BE2C (cell line): ENCODE measurements around the gene ZIM2.

Experiments used
- DNase-seq: peaks from one replicate; pipeline ENCODE4 v3.0.0-alpha.2; 2020
- H3K27me3 ChIP-seq: fragments of 250-450 bp; sonication (Bioruptor Pico); 2 replicates; pipeline ENCODE4 v1.5.1; 2020; ENCODE audit warnings: mild to moderate bottlenecking
- H3K36me3 ChIP-seq: fragments of 250-450 bp; sonication (Bioruptor Pico); 2 replicates; pipeline ENCODE4 v1.5.1; 2020; ENCODE audit warnings: mild to moderate bottlenecking
- H3K4me1 ChIP-seq: fragments of 250-450 bp; sonication (Bioruptor Pico); 2 replicates; pipeline ENCODE4 v1.5.1; 2020
- H3K4me3 ChIP-seq: 2 replicates; pipeline ENCODE4 v1.5.1; 2011; ENCODE audit warnings: low read depth, low read length
- H3K9me3 ChIP-seq: fragments of 250-450 bp; sonication (Bioruptor Pico); 2 replicates; pipeline ENCODE4 v1.5.1; 2020
- CTCF ChIP-seq: IDR thresholded peaks from 2 replicates; pipeline ENCODE4 v1.5.1; 2012; ENCODE audit warnings: mild to moderate bottlenecking, low read depth, low read length

The ZIM2 gene

DNA sequence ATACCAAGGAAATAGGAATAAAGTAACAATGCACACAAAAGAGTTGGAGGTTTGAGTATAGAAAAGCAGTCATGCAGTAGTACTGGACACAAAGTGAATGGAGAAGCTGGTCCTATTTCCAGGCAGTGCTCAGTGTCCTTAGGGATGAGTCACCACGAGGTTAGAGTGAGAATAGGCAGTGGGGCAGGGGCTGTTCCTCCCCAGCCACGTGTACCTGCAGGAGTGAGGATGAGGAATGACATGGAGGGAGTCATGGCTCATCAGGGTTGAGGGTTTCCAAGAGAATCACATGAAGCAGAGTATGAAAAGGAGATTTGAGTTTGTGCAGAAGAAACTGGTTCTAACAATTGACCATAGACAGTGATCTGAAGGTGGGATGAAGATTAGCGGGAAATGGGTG lies 94.2 kb downstream of the ZIM2 start:
- Histone ChIP-seq H3K4me3 (no peak overlapping the region), H3K4me1 (no peaks in the 10 kb centered on the region), H3K9me3 (no peaks in the 10 kb centered on the region), H3K27me3 (no peaks in the 10 kb centered on the region), H3K36me3 (no peaks in the 10 kb centered on the region)
- TF ChIP-seq CTCF, result no peak
- DNase-seq, result no peak

DNA sequence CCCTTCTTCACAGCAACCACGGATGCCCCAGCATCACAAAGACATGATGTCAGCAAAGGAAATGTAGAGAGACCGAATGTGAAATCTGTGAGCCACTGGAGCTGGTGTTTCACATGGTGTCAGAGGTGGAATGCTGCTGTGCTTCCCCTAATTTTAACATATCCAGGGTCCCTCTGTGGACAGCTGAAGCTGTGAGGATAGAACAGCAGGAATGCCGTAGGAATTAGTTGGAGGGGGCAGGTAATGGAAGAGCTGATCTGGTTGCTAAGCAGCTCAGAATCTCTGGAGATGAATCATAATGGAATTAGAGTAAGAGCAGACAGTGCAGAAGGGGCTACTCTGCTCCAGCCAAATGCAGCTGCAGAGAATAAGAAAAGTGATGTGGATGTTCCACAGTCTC lies 100.0 kb downstream of the ZIM2 start:
- no peak overlapping the region for H3K4me3 ChIP-seq
- TF ChIP-seq CTCF, result no peak
- no peaks in the 10 kb centered on the region for H3K4me1 ChIP-seq
- DNase-seq, result no peak
- H3K9me3 ChIP-seq, result no peaks in the 10 kb centered on the region
- H3K36me3 ChIP-seq, result no peaks in the 10 kb centered on the region
- H3K27me3 ChIP-seq, result no peaks in the 10 kb centered on the region

DNA sequence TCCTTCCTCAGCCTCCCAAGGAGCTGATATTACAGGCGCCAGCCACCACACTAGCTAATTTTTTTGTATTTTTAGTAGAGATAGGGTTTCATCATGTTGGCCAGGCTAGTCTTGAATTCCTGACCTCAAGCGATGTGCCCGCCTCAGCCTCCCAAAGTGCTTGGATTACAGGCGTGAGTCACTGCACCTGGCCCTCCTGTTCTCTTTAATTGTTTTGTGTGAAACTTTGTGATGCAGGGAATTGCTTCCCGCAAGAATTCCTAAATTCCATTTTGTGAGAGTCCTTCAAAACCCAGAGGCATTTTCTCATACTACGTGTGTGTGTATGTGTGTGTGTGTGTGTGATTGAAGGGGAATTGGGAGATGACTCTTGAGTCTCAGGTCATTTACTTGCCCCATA lies 104.0 kb downstream of the ZIM2 start:
- no peaks in the 10 kb centered on the region for H3K9me3 ChIP-seq
- H3K36me3 ChIP-seq, result no peaks in the 10 kb centered on the region
- H3K27me3 ChIP-seq, result no peaks in the 10 kb centered on the region
- DNase-seq, result no peak
- no peak overlapping the region for H3K4me3 ChIP-seq
- no peaks in the 10 kb centered on the region for H3K4me1 ChIP-seq
- TF ChIP-seq CTCF, result no peak

DNA sequence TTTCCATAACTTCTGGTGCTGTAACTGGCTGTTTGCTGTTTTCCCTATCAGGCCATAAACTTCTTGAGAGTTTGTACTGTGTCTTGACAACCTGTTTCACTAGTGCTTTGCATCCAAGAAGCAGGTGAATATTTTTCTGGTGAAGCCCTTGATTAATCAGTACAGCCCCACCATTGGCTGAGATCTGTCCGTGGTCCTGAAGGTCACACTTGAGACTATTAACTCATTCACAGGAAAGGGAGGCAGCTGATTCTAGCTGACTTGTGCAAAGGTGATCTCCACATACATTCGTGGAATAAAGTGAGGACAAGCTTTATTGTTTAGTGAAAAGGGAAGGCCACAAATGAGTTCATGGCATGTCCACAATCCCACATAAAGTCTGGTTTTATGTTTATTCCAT lies 107.5 kb downstream of the ZIM2 start:
- no peaks in the 10 kb centered on the region for H3K27me3 ChIP-seq
- H3K4me1 ChIP-seq, result no peaks in the 10 kb centered on the region
- H3K4me3 ChIP-seq, result no peak overlapping the region
- no peaks in the 10 kb centered on the region for H3K9me3 ChIP-seq
- H3K36me3 ChIP-seq, result no peaks in the 10 kb centered on the region
- DNase-seq, result no peak
- TF ChIP-seq CTCF, result no peak

GRCh38 chr19:56727677-56728076 lies 112.8 kb downstream of the ZIM2 start:
- Histone ChIP-seq H3K9me3 (no peaks in the 10 kb centered on the region), H3K4me3 (no peak overlapping the region), H3K36me3 (no peaks in the 10 kb centered on the region), H3K4me1 (no peaks in the 10 kb centered on the region), H3K27me3 (no peaks in the 10 kb centered on the region)
- DNase-seq, result no peak
- no peak for TF ChIP-seq CTCF

DNA sequence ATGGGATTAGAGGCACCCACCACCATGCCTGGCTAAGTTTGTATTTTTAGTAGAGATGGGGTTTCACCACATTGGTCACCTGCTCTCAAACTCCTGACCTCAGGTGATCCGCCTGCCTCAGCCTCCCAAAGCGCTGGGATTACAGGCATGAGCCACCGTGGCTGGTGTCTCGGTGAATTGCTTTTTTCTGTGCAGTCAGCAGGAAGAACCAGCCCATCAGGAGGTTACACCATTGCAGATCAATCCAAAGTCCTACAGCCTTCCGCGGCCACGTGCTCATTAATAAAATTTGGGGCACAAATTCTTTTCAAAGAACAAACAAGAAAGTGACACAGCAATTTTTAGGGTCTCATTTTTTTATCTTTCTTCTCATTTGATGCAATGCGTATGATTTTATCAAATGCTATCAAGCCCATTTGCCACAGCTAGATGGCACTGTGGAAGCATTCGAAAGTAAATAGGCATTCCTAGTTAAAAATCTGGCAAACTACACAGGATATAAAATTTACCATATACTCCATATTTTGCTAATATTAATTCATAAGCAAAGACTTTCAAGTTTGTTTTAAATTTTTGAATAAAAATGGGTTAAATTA lies 114.6 kb downstream of the ZIM2 start:
- H3K4me3 ChIP-seq, result no peak overlapping the region
- DNase-seq, result no peak
- no peaks in the 10 kb centered on the region for H3K4me1 ChIP-seq
- no peaks in the 10 kb centered on the region for H3K36me3 ChIP-seq
- H3K9me3 ChIP-seq, result no peaks in the 10 kb centered on the region
- TF ChIP-seq CTCF, result peak; percentile 41
- no peaks in the 10 kb centered on the region for H3K27me3 ChIP-seq
